ENCODE data around the gene SYNE1.

- TF ChIP-seq POLR2A (IDR thresholded peaks at IDR 0.05) (no peak), CTCF (IDR thresholded peaks at IDR 0.05) (no peak)
These were observed 286.1 kb downstream of the SYNE1 start for GRCh38 chr6:152351110-152351509.

Data from heart left ventricle (tissue), 13 donors.